ENCODE results near the gene SH3D21.

The SH3D21 gene

DNA sequence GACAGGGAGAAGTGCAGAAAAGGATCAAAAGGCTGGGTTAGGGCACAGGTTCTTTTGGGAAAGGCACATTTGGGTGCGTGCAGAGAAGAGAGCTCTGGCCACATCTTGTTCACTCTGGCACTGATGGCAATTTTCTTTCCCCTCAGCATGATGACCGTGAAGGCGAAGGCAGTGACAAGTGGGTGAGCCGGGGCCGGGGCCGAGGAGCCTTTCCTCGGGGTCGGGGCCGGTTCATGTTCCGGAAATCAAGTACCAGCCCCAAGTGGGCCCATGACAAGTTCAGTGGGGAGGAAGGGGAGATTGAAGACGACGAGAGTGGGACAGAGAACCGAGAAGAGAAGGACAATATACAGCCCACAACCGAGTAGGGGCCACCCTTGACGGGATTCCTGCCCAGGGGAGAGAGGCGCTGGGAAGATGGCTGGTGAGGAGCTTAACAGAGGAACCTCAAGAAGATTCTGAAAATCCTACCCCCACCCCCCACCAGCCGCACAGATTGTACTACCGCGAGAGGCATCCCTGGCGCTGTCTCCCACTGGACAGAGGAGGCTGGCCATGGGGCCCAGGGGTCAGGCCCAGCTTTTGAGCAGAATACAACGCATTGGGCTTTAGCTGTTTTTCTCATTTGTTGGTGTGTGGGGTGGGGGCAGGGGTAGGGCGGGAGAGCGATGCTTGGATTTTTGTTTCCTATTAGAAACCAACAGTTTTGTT lies 2.4 kb upstream of the SH3D21 start:
- POLR2A ChIA-PET = no interaction called here
- no peak for DNase-seq (ENCODE audit: low read depth, low spot score)
- CTCF ChIA-PET = interaction anchor here (0.8 to 7.5 kb wide), 5 partner anchors 10 to 154 kb away, joined by 3 to 126 read pairs (median 8); no protein-coding TSS in a partner anchor
- TF ChIP-seq, protein P1, sequence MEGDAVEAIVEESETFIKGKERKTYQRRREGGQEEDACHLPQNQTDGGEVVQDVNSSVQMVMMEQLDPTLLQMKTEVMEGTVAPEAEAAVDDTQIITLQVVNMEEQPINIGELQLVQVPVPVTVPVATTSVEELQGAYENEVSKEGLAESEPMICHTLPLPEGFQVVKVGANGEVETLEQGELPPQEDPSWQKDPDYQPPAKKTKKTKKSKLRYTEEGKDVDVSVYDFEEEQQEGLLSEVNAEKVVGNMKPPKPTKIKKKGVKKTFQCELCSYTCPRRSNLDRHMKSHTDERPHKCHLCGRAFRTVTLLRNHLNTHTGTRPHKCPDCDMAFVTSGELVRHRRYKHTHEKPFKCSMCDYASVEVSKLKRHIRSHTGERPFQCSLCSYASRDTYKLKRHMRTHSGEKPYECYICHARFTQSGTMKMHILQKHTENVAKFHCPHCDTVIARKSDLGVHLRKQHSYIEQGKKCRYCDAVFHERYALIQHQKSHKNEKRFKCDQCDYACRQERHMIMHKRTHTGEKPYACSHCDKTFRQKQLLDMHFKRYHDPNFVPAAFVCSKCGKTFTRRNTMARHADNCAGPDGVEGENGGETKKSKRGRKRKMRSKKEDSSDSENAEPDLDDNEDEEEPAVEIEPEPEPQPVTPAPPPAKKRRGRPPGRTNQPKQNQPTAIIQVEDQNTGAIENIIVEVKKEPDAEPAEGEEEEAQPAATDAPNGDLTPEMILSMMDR (IDR thresholded peaks at IDR 0.05; ENCODE audit: insufficient read depth, low read length, missing control alignments) = no peak
- H3K4me3 ChIP-seq (ENCODE audit: low read depth, low read length) = no peak overlapping the region

DNA sequence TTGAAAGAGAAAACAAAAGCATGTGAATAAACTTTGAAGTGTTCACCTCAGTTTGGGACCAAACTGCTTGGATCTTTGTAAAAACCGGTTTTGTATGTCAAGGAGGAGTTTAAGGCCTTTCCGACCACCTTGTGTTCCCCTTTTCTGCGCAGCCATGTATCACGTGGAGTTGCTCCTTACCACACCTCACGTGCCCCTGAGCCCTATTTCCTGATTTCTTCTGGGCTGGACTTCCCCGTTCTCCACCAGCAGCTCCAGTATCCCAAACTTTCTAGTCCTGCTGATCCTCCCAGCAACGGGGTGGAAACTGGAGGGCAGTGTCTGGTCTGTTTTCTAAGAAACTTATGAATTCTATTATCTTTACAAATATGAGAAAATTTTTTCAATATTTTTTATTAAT lies 1.6 kb upstream of the SH3D21 start:
- no peak overlapping the region for H3K4me3 ChIP-seq (ENCODE audit: low read depth, low read length)
- DNase-seq (ENCODE audit: low read depth, low spot score) = no peak
- POLR2A ChIA-PET = no interaction called here
- CTCF ChIA-PET = interaction anchor here (0.8 to 7.5 kb wide), 3 partner anchors 16 to 155 kb away, joined by 3 to 126 read pairs (median 8); no protein-coding TSS in a partner anchor
- TF ChIP-seq, protein P1 (IDR thresholded peaks at IDR 0.05; ENCODE audit: insufficient read depth, low read length, missing control alignments) = no peak

DNA sequence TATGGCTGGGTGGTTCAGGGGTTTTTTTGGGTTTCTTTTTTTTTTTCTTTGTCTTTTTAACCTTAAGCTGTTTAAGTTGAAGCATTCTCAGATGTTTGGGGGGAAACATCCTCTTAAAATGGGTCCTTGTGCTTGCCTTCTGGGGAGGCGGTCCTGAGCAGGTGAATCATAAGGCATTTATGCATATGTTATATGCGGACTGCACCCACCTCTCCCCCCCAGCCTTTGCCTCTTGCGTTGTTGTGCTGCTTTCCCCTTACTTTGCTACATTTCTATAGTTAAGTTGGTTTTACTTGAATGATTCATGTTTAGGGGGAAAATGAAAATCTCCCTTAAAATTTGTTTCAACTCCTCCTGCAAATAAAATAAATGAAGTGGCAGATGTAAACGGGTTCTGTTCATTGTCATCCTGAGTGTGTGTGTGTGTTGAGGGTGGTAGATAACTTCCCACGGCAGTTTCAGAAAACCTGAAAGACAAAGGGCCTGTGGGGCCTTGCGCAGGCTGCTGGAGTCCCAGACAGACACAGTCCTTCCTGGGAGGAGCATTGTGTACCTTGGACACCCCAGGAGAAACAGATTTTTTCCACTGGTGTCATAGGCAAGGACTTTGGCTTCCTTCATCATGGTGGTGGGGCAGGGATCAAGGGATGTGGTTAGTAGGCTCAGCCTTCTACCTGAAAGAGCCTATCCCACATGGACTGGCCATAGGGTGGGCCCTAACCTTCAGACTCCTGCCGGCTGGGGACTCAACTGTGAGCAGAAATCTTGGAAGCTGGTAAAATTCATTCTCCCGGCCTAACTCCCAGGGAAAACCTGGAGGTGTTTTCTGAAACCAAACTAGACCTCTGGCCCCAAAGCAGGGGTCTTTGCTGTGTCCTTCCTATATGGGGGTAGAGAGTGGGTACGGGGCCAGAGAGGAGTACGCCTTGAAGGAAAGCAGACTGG lies 926 bp upstream of the SH3D21 start:
- no peak overlapping the region for H3K4me3 ChIP-seq (ENCODE audit: low read depth, low read length)
- TF ChIP-seq, protein P1 (IDR thresholded peaks at IDR 0.05; ENCODE audit: insufficient read depth, low read length, missing control alignments) = no peak
- POLR2A ChIA-PET = interaction anchor here (1.7 to 1.8 kb wide), 2 partner anchors 16 to 155 kb away, joined by 5 to 13 read pairs; no protein-coding TSS in a partner anchor

DNA sequence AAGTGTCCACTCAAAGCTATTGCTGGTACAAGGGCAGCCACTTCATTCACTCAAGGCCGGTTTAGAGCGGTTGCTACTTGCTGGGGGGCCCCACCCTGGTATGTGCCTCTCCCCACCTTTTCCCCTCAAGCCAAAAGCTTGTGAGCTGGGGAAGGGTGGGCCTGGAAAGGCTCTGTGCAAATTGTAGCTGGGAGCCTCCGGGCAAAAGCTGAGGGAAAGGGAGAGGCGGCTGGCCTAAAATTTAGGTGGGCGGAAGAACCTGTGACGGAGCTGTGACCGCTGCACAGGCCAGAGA lies 306 bp upstream of the SH3D21 start:
- CTCF ChIA-PET = interaction anchor here (1.0 to 2.6 kb wide), 9 partner anchors 9 to 206 kb away, joined by 3 to 8 read pairs (median 4); partner anchors contain the start of gene TRAPPC3
- TF ChIP-seq, protein P1 (IDR thresholded peaks at IDR 0.05; ENCODE audit: insufficient read depth, low read length, missing control alignments) = no peak
- H3K4me3 ChIP-seq (ENCODE audit: low read depth, low read length) = no peak overlapping the region
- POLR2A ChIA-PET = interaction anchor here (1.7 to 1.8 kb wide), 2 partner anchors 15 to 156 kb away, joined by 5 to 13 read pairs; no protein-coding TSS in a partner anchor
- no peak for DNase-seq (ENCODE audit: low read depth, low spot score)

More for the DNA sequence above, 926 bp upstream of the SH3D21 start:
- no peak for DNase-seq (ENCODE audit: low read depth, low spot score)
- CTCF ChIA-PET = interaction anchor here (1.0 to 2.6 kb wide), 7 partner anchors 10 to 117 kb away, joined by 3 to 8 read pairs (median 4); no protein-coding TSS in a partner anchor

DNA sequence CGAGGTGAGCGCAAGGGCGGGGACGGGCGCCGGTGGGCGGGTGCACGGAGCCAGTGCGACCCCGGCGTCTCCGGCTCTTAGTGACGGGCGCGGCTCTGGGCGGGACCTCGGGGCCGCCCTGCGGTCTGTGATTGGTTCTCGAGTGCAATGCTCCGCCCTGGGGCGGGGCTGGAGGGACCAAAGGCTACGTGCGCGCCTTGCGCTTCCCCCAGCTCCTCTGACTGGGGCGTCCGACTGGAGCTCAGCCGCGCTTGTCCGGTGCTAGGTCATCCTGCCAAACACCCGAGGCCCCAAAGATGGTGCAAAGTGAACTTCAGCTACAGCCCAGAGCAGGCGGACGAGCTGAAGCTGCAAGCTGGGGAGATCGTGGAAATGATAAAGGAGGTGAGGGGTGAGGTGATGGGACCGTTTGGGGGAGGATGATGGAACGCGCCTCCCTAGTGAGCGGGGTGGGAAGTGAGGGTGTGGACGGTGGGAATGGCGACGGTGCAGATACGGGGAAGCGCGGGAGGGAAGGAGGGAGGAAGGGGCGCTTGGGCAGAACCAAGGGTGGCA lies 811 bp downstream of the SH3D21 start:
- peak overlapping the region; percentile 87 for H3K4me3 ChIP-seq (ENCODE audit: low read depth, low read length)
- ChIA-PET POLR2A (interaction anchor here (0.6 to 1.8 kb wide), 8 partner anchors 12 to 157 kb away, joined by 3 to 13 read pairs (median 4); partner anchors contain the start of genes EVA1B and MAP7D1), CTCF (interaction anchor here (1.0 to 2.5 kb wide), 9 partner anchors 9 to 207 kb away, joined by 3 to 8 read pairs (median 4); partner anchors contain the start of genes EVA1B and TRAPPC3)
- no peak for DNase-seq (ENCODE audit: low read depth, low spot score)
- TF ChIP-seq, protein P1 (IDR thresholded peaks at IDR 0.05; ENCODE audit: insufficient read depth, low read length, missing control alignments) = no peak

Data from AG04449 (cell line).